GM12878 (cell line): ENCODE measurements around the gene CREB3. TPM values are rescaled to one million over a fixed set of nuclear protein-coding genes. Genes with fewer than 3 reads are reported as not detected.

Experiments used
- ATAC-seq: fragments of 200-7000 bp; cut with Tn5 transposase; 3 replicates; pipeline ENCODE4 v1.9.1; 2020; ENCODE audit warnings: mild to moderate bottlenecking, moderate library complexity
- BruUV-seq: library from RNA; stranded (reverse); fragments of 400-500 nt; replicated peaks from 2 replicates; lab custom pipeline; 2021; lab: Mats Ljungman, UMichigan
- CTCF ChIA-PET: fragments of 300-600 bp; sonication (Branson Sonifier 250); formaldehyde crosslinking; extraction: SDS; loops from one replicate; lab custom pipeline; 2021; ENCODE audit warnings: inconsistent platforms; lab: Yijun Ruan, JAX
- POLR2A ChIA-PET: fragments of 350-600 bp; formaldehyde crosslinking; extraction: SDS; loops from one replicate; lab custom pipeline; 2021; ENCODE audit warnings: inconsistent platforms; lab: Charles Lee
- RAD21 ChIA-PET: fragments of 300-600 bp; sonication (Branson Sonifier 250); formaldehyde crosslinking; loops from one replicate; lab custom pipeline; 2023; ENCODE audit warnings: antibody characterized with exemption; ENCODE audit not compliant: unreplicated experiment; lab: Charles Lee
- SMC1A ChIA-PET: fragments of 300-600 bp; sonication (Branson Sonifier 250); formaldehyde crosslinking; loops from one replicate; lab custom pipeline; 2023; ENCODE audit not compliant: unreplicated experiment, uncharacterized antibody; lab: Charles Lee
- DNase-seq: peaks from one replicate; pipeline ENCODE4 v3.0.0-alpha.2; 2011; ENCODE audit warnings: low read depth, low spot score
- FAIRE-seq: peaks from 3 replicates; lab custom pipeline; 2011; peaks lifted over from hg19 to GRCh38; lab: Jason Lieb, UNC
- H2AFZ ChIP-seq: 2 replicates; pipeline ENCODE4 v1.6.0; 2011; ENCODE audit warnings: low read depth, low read length, control low read depth; ENCODE audit not compliant: control insufficient read depth
- H3K27ac ChIP-seq: 2 replicates; pipeline ENCODE4 v1.5.1; 2011; ENCODE audit warnings: control low read depth; ENCODE audit not compliant: control insufficient read depth, insufficient read depth
- H3K27me3 ChIP-seq, 2 experiments: replicated peaks in 1 of 2; 2 replicates each; pipeline versions ENCODE4 v1.6.0 to v1.6.1; 2011; ENCODE audit warnings: low read length in 1 of 2; ENCODE audit not compliant: control insufficient read depth in 2 of 2, insufficient read depth in 2 of 2
- H3K36me3 ChIP-seq, 2 experiments: 2 replicates each; pipeline ENCODE4 v1.5.1; 2011; ENCODE audit warnings: low read length in 1 of 2; ENCODE audit not compliant: control insufficient read depth in 2 of 2, insufficient read depth in 2 of 2
- H3K4me1 ChIP-seq: 2 replicates; pipeline ENCODE4 v1.6.1; 2011; ENCODE audit warnings: mild to moderate bottlenecking, low read length, moderate library complexity, mixed read lengths; ENCODE audit not compliant: control insufficient read depth, insufficient read depth
- H3K4me2 ChIP-seq: 2 replicates; pipeline ENCODE4 v1.6.0; 2011; ENCODE audit warnings: control low read depth; ENCODE audit not compliant: control insufficient read depth, insufficient read depth
- H3K4me3 ChIP-seq: fragments of 200-600 bp; sonication (generic); 2 replicates; pipeline ENCODE4 v1.5.1; 2016
- H3K79me2 ChIP-seq: 2 replicates; pipeline ENCODE4 v1.6.0; 2011; ENCODE audit warnings: low read length; ENCODE audit not compliant: control insufficient read depth, insufficient read depth
- H3K9ac ChIP-seq: 2 replicates; pipeline ENCODE4 v1.8.0; 2011; ENCODE audit warnings: low read length, control low read depth, mixed read lengths; ENCODE audit not compliant: control insufficient read depth, insufficient read depth
- H3K9me3 ChIP-seq: replicated peaks from 3 replicates; pipeline ENCODE4 v1.5.1; 2011; ENCODE audit warnings: mild to moderate bottlenecking, low read length; ENCODE audit not compliant: control insufficient read depth, insufficient read depth
- H4K20me1 ChIP-seq: 2 replicates; pipeline ENCODE4 v1.6.0; 2011; ENCODE audit not compliant: control insufficient read depth, insufficient read depth
- ASH2L ChIP-seq: fragments of 300-600, 200-600 bp; sonication (generic); IDR thresholded peaks from 2 replicates; pipeline ENCODE4 v1.6.1; 2017; ENCODE audit warnings: low read depth, mild to moderate bottlenecking, borderline replicate concordance
- BACH1 ChIP-seq: fragments of 450-650 bp; IDR thresholded peaks from 2 replicates; pipeline ENCODE4 v1.6.1; 2017; ENCODE audit warnings: mild to moderate bottlenecking, borderline replicate concordance
- BHLHE40 ChIP-seq, 2 experiments: fragments of 450-650 bp in 1 of 2; IDR thresholded peaks; 2 replicates each; pipeline ENCODE4 v1.6.1; 2011 to 2017; ENCODE audit warnings: low read depth in 2 of 2, borderline replicate concordance in 1 of 2, improper control_type of control experiment in 1 of 2, low read length in 1 of 2, mild to moderate bottlenecking in 1 of 2
- CHD1 ChIP-seq: IDR thresholded peaks from 2 replicates; pipeline ENCODE4 v1.6.1; 2012; ENCODE audit warnings: low read depth, low read length, improper control_type of control experiment
- IKZF2 ChIP-seq, 2 experiments: fragments of 450-650 bp; IDR thresholded peaks; 2 replicates each; pipeline ENCODE4 v1.6.1; 2017; ENCODE audit warnings: mild to moderate bottlenecking in 2 of 2, moderate library complexity in 2 of 2
- KDM1A ChIP-seq: fragments of 200-600 bp; sonication (generic); IDR thresholded peaks from 2 replicates; pipeline ENCODE4 v1.6.1; 2016; ENCODE audit warnings: borderline replicate concordance
- NRF1 ChIP-seq: conservative IDR thresholded peaks from 2 replicates; pipeline ENCODE4 v1.6.1; 2011; ENCODE audit warnings: mild to moderate bottlenecking, low read depth, low read length, improper control_type of control experiment
- RUNX3 ChIP-seq: IDR thresholded peaks from 2 replicates; pipeline ENCODE4 v1.6.1; 2012; ENCODE audit warnings: low read length, inconsistent platforms
- STAT1 ChIP-seq: fragments of 450-650 bp; conservative IDR thresholded peaks from 2 replicates; pipeline ENCODE4 v1.6.1; 2014; ENCODE audit warnings: antibody characterized with exemption, mild to moderate bottlenecking
- TCF12 ChIP-seq: IDR thresholded peaks from 2 replicates; pipeline ENCODE4 v1.6.1; 2011; ENCODE audit warnings: low read depth, mild to moderate bottlenecking, low read length
- WRNIP1 ChIP-seq: IDR thresholded peaks from 2 replicates; pipeline ENCODE4 v1.6.1; 2011; ENCODE audit warnings: low read depth, low read length, improper control_type of control experiment, borderline replicate concordance
- ZSCAN29 ChIP-seq: fragments of 450-650 bp; IDR thresholded peaks from 2 replicates; pipeline ENCODE4 v1.6.1; 2017; ENCODE audit warnings: mild to moderate bottlenecking, moderate library complexity
- WGBS: methylation state at CpG from one replicate; pipeline ENCODE4 v1.1.6; 2016; ENCODE audit warnings: low lambda C conversion rate; ENCODE audit not compliant: insufficient replicate concordance, insufficient coverage; ENCODE audit errors: missing lambda C conversion rate; 5-methylcytosine and 5-hydroxymethylcytosine counted together
- in situ Hi-C: fragments of 300-500 bp; cut with MboI; formaldehyde crosslinking; loops from 9 replicates; pipeline ENCODE4 v1.14.3; 2018; ENCODE audit warnings: mixed read lengths
- intact Hi-C: fragments of 100-400 bp; cut with micrococcal nuclease; formaldehyde crosslinking; loops from one replicate; pipeline ENCODE4 v1.14.2; 2022; ENCODE audit not compliant: unreplicated experiment
- polyA plus RNA-seq, 11 experiments: library from polyadenylated mRNA; depleted of rRNA in 4 of 11; unstranded in 6 of 11; stranded (reverse) in 5 of 11; fragments of >200 nt; fragmentation: Nextera tagmentation in 4 of 11; fragmentation: Illumina TruSeq in 1 of 11; extraction: Ambion mirVana in 4 of 11; extraction: Trizol in 1 of 11; gene quantifications; 1 replicate in 1 of 11; 2 replicates in 10 of 11; pipeline versions ENCODE4 v1.2.1 to v1.2.3, GENCODE V29; 2011 to 2016; ENCODE audit warnings: inconsistent platforms in 2 of 11, missing spikeins in 2 of 11, low read depth in 1 of 11
- total RNA-seq, 4 experiments: library from RNA; depleted of rRNA in 3 of 4; stranded (reverse); fragments of >200 nt in 3 of 4; fragmentation: Illumina TruSeq in 1 of 4; extraction: Trizol in 1 of 4; gene quantifications; 2 replicates each; pipeline versions ENCODE4 v1.2.1 to v1.2.3, GENCODE V29; 2013 to 2021
- TF ChIP-seq, protein P1 (sequence below): fragments of 450-650 bp; IDR thresholded peaks from 2 replicates; pipeline ENCODE4 v1.6.1; 2017; ENCODE audit warnings: mild to moderate bottlenecking, low read depth, inconsistent platforms; ENCODE audit not compliant: poor library complexity, severe bottlenecking
- TF ChIP-seq, protein P2 (sequence below): IDR thresholded peaks from 2 replicates; pipeline ENCODE4 v1.6.1; 2012; ENCODE audit warnings: mild to moderate bottlenecking, low read depth, low read length
- TF ChIP-seq, protein P3 (sequence below): IDR thresholded peaks from 2 replicates; pipeline ENCODE4 v1.6.1; 2011; ENCODE audit warnings: low read depth, low read length, improper control_type of control experiment, borderline replicate concordance

CREB3 gene
- total and polyA plus RNA-seq, 10 of the 15 experiments (the other 5 are each of a cell fraction or from before 2014, with no cell fraction given) = 9.8 to 38.9 (median 19.8) TPM

DNA sequence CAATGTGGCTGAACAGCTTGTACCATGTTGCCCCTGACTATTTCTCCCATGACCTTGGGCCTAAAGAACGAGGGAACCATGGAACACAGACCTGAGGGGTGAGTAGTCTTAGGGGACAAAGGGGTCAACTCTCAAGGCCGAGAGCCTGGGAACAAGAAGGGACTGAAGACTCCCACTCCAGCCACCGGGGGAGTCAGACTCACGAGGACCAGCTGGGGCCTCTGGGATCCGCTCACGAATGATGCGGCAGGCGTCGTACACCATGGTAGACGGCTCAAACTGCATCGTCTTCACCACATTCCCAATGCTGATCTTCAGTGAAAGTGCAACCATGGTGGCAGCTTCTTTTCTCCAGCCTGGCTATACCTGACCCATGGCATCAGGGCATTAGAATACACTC is 7.1 kb upstream of the CREB3 start:
- no peak for DNase-seq
- SMC1A ChIA-PET = interaction anchor here (0.8 to 8.0 kb wide), 4 partner anchors 21 to 157 kb away, joined by 3 to 145 read pairs (median 12); partner anchors contain the start of genes ARHGEF39, CCDC107 and RMRP
- WGBS = 91% methylated on average over 11 of the region's 11 CpGs
- FAIRE-seq = no peak
- H3K9me3 ChIP-seq = no peaks in the 10 kb centered on the region
- no TSS peak for BruUV-seq
- RAD21 ChIA-PET = interaction anchor here (1.0 to 8.6 kb wide), 4 partner anchors 60 to 77 kb away, joined by 3 to 133 read pairs (median 30); partner anchors contain the start of genes ARHGEF39 and SIT1
- CTCF ChIA-PET = interaction anchor here (1.2 to 9.5 kb wide), 7 partner anchors 9 to 157 kb away, joined by 3 to 183 read pairs (median 39); partner anchors contain the start of genes ARHGEF39, CCDC107, GBA2 and RGP1
- no peak for ATAC-seq
- H2AFZ ChIP-seq = no peak overlapping the region
- H3K27me3 ChIP-seq = no peaks in the 10 kb centered on the region
- H3K36me3 ChIP-seq = peaks cover 33 to 36% of the 10 kb centered on the region in 2 experiments
- TF ChIP-seq RUNX3 (no peak), BACH1 (no peak), WRNIP1 (no peak), ZSCAN29 (no peak), CHD1 (no peak), TCF12 (no peak), IKZF2 (IDR thresholded peaks at IDR 0.05) (no peak), KDM1A (no peak), ASH2L (no peak), BHLHE40 (IDR thresholded peaks at IDR 0.05; ENCODE audit: borderline replicate concordance in 1 of 2, low read depth in 2 of 2, low read length in 1 of 2) (no peak), STAT1 (no peak), NRF1 (no peak)
- TF ChIP-seq, protein P1, sequence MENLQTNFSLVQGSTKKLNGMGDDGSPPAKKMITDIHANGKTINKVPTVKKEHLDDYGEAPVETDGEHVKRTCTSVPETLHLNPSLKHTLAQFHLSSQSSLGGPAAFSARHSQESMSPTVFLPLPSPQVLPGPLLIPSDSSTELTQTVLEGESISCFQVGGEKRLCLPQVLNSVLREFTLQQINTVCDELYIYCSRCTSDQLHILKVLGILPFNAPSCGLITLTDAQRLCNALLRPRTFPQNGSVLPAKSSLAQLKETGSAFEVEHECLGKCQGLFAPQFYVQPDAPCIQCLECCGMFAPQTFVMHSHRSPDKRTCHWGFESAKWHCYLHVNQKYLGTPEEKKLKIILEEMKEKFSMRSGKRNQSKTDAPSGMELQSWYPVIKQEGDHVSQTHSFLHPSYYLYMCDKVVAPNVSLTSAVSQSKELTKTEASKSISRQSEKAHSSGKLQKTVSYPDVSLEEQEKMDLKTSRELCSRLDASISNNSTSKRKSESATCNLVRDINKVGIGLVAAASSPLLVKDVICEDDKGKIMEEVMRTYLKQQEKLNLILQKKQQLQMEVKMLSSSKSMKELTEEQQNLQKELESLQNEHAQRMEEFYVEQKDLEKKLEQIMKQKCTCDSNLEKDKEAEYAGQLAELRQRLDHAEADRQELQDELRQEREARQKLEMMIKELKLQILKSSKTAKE = no peak
- TF ChIP-seq, protein P2, sequence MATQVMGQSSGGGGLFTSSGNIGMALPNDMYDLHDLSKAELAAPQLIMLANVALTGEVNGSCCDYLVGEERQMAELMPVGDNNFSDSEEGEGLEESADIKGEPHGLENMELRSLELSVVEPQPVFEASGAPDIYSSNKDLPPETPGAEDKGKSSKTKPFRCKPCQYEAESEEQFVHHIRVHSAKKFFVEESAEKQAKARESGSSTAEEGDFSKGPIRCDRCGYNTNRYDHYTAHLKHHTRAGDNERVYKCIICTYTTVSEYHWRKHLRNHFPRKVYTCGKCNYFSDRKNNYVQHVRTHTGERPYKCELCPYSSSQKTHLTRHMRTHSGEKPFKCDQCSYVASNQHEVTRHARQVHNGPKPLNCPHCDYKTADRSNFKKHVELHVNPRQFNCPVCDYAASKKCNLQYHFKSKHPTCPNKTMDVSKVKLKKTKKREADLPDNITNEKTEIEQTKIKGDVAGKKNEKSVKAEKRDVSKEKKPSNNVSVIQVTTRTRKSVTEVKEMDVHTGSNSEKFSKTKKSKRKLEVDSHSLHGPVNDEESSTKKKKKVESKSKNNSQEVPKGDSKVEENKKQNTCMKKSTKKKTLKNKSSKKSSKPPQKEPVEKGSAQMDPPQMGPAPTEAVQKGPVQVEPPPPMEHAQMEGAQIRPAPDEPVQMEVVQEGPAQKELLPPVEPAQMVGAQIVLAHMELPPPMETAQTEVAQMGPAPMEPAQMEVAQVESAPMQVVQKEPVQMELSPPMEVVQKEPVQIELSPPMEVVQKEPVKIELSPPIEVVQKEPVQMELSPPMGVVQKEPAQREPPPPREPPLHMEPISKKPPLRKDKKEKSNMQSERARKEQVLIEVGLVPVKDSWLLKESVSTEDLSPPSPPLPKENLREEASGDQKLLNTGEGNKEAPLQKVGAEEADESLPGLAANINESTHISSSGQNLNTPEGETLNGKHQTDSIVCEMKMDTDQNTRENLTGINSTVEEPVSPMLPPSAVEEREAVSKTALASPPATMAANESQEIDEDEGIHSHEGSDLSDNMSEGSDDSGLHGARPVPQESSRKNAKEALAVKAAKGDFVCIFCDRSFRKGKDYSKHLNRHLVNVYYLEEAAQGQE = no peak
- TF ChIP-seq, protein P3, sequence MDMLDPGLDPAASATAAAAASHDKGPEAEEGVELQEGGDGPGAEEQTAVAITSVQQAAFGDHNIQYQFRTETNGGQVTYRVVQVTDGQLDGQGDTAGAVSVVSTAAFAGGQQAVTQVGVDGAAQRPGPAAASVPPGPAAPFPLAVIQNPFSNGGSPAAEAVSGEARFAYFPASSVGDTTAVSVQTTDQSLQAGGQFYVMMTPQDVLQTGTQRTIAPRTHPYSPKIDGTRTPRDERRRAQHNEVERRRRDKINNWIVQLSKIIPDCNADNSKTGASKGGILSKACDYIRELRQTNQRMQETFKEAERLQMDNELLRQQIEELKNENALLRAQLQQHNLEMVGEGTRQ = no peak
- H3K9ac ChIP-seq = no peak overlapping the region
- H3K27ac ChIP-seq = no peak overlapping the region; the same call in 1 of the 2 replicates
- H3K79me2 ChIP-seq = peaks cover 47% of the 10 kb centered on the region
- intact Hi-C loops = loop anchor here (10.0 kb wide), 1 partner anchor 651 kb away; the partner anchor contains the start of genes FANCG and VCP
- H3K4me2 ChIP-seq = no peak overlapping the region
- POLR2A ChIA-PET = interaction anchor here (0.6 to 8.1 kb wide), 5 partner anchors 10 to 727 kb away, joined by 4 to 127 read pairs (median 8); partner anchors contain the start of genes GBA2, RGP1 and SIT1
- no peaks in the 10 kb centered on the region for H4K20me1 ChIP-seq
- no peak overlapping the region for H3K4me3 ChIP-seq
- in situ Hi-C loops = loop anchor here (5.0 kb wide), 1 partner anchor 118 kb away; the partner anchor contains the start of gene TESK1
- H3K4me1 ChIP-seq = peaks cover 20% of the 10 kb centered on the region
